Karpas-422 (cell line): ENCODE results near the gene GTSF1L. TPM values are rescaled to one million over a fixed set of nuclear protein-coding genes. Genes with fewer than 3 reads are reported as not detected.
A peak's percentile ranks its signal among the peaks of the same experiment; 100 is the strongest.

Experiments used
- DNase-seq: peaks from one replicate; pipeline ENCODE4 v3.0.0-alpha.2; 2015
- H2AFZ ChIP-seq: fragments of 200-600 bp; sonication (generic); 2 replicates; pipeline ENCODE4 v1.6.1; 2014; ENCODE audit warnings: antibody characterized with exemption, low read length, mixed read lengths
- H3K27ac ChIP-seq: fragments of 200-600 bp; sonication (generic); 2 replicates; pipeline ENCODE4 v1.5.1; 2014; ENCODE audit warnings: mild to moderate bottlenecking, low read length, moderate library complexity
- H3K27me3 ChIP-seq: fragments of 200-600 bp; sonication (generic); 2 replicates; pipeline ENCODE4 v1.6.1; 2014; ENCODE audit warnings: low read length, mixed read lengths
- H3K36me3 ChIP-seq: fragments of 200-600 bp; sonication (generic); 2 replicates; pipeline ENCODE4 v1.6.1; 2014; ENCODE audit warnings: low read length, mixed read lengths; ENCODE audit not compliant: insufficient read depth
- H3K4me1 ChIP-seq: fragments of 200-600 bp; sonication (generic); 2 replicates; pipeline ENCODE4 v1.6.1; 2014; ENCODE audit warnings: mild to moderate bottlenecking, low read length, mixed read lengths
- H3K4me2 ChIP-seq: fragments of 200-600 bp; sonication (generic); 2 replicates; pipeline ENCODE4 v1.6.1; 2014; ENCODE audit warnings: low read length, low read depth, mild to moderate bottlenecking; ENCODE audit not compliant: poor library complexity, severe bottlenecking
- H3K4me3 ChIP-seq: fragments of 200-600 bp; sonication (generic); 2 replicates; pipeline ENCODE4 v1.5.1; 2014; ENCODE audit warnings: mild to moderate bottlenecking, antibody characterized with exemption, low read length, mixed read lengths
- H3K79me2 ChIP-seq: fragments of 200-600 bp; sonication (generic); 2 replicates; pipeline ENCODE4 v1.6.1; 2014; ENCODE audit warnings: mild to moderate bottlenecking, low read length, mixed read lengths
- H3K9ac ChIP-seq: fragments of 200-600 bp; sonication (generic); 2 replicates; pipeline ENCODE4 v1.6.0; 2014; ENCODE audit warnings: low read length
- H3K9me2 ChIP-seq: fragments of 200-600 bp; sonication (generic), shearing (Covaris generic); replicated peaks from 2 replicates; pipeline ENCODE4 v1.6.0; 2014; ENCODE audit warnings: mild to moderate bottlenecking, low read length, moderate library complexity; ENCODE audit not compliant: insufficient read depth
- H3K9me3 ChIP-seq: fragments of 300-700, 200-600 bp; sonication (generic); 2 replicates; pipeline ENCODE4 v1.6.1; 2014; ENCODE audit warnings: low read length, mixed read lengths
- H4K20me1 ChIP-seq: fragments of 200-600 bp; sonication (generic); 2 replicates; pipeline ENCODE4 v1.6.1; 2014; ENCODE audit warnings: mild to moderate bottlenecking, antibody characterized with exemption, low read length, low read depth; ENCODE audit not compliant: insufficient read depth
- total RNA-seq: library from RNA; depleted of rRNA; stranded (reverse); fragments of >200 nt; shearing (Covaris generic); gene quantifications from 2 replicates; pipeline ENCODE4 v1.2.3, GENCODE V29; 2014; ENCODE audit warnings: low replicate concordance

GTSF1L gene
- total RNA-seq, 1 experiment from 2014 or later, result not detected

DNA sequence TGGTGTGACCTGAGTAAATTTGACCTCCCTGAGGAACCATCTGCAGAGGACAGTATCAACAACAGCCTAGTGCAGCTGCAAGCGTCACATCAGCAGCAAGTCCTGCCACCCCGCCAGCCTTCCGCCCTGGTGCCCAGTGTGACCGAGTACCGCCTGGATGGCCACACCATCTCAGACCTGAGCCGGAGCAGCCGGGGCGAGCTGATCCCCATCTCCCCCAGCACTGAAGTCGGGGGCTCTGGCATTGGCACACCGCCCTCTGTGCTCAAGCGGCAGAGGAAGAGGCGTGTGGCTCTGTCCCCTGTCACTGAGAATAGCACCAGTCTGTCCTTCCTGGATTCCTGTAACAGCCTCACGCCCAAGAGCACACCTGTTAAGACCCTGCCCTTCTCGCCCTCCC is 24.3 kb downstream of the GTSF1L start:
- Histone ChIP-seq H4K20me1 (no peaks in the 10 kb centered on the region), H3K9ac (no peak overlapping the region), H3K9me3 (no peaks in the 10 kb centered on the region), H3K27ac (no peak overlapping the region), H3K36me3 (peaks cover 45% of the 10 kb centered on the region), H3K4me2 (no peak overlapping the region), H3K27me3 (no peaks in the 10 kb centered on the region), H2AFZ (no peak overlapping the region), H3K9me2 (no peaks in the 10 kb centered on the region), H3K4me3 (no peak overlapping the region), H3K4me1 (no peaks in the 10 kb centered on the region), H3K79me2 (no peaks in the 10 kb centered on the region)
- DNase-seq, result no peak

DNA sequence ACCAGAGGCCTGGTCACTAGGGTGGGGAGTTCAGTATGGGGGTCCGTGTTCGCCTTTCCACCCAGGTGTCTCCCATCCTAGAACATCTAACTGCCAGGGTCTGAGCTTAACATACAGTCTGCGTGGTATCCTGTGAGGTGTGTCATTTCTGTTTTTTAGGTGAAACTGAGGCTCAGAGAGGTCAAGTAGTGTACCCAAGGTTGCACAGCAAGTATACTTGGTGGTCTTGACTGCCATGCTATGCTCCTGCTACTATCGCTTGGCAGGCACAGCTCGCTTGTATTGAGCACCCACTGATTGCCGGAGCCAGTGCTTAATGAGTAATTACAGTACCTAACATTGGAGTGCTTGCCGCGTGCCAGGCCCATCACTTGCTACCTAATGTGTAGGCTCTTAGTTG is 26.2 kb downstream of the GTSF1L start:
- Histone ChIP-seq H3K79me2 (no peaks in the 10 kb centered on the region), H3K27ac (no peak overlapping the region), H3K4me3 (no peak overlapping the region), H3K27me3 (no peaks in the 10 kb centered on the region), H3K4me1 (no peaks in the 10 kb centered on the region), H3K36me3 (peaks cover 39% of the 10 kb centered on the region), H3K9ac (no peak overlapping the region), H3K9me2 (no peaks in the 10 kb centered on the region), H4K20me1 (no peaks in the 10 kb centered on the region), H2AFZ (no peak overlapping the region), H3K9me3 (no peaks in the 10 kb centered on the region), H3K4me2 (no peak overlapping the region)
- no peak for DNase-seq

DNA sequence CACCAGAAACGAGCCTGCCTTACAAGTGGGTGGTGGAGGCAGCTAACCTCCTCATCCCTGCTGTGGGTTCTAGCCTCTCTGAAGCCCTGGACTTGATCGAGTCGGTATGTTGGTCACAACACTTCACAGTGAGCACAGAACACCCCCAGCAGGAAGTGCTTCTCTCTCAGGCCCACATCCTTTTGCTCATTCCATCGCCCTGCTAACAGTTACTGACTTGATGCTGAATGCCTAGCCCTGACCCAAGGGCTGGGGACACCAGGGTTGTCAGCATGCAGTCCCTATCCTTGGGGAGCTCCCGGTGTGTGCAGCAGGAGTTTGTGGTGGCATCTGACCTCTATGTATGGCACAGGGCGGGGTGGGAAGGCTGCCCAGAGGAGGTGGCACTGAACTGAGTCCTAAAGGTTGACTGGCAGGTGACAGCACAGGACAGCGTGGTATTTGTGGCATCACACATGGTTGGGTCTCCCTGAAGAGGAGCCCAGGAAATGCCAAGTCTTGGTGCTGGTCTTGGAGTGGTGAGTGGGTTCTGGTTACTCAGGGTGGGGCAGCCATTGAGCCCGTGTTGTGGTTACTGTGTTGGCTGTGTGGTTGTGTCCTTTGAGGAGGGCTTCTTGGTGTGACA is 26.7 kb downstream of the GTSF1L start:
- Histone ChIP-seq H3K36me3 (peaks cover 36% of the 10 kb centered on the region), H3K27ac (no peak overlapping the region)
- DNase-seq, result no peak

DNA sequence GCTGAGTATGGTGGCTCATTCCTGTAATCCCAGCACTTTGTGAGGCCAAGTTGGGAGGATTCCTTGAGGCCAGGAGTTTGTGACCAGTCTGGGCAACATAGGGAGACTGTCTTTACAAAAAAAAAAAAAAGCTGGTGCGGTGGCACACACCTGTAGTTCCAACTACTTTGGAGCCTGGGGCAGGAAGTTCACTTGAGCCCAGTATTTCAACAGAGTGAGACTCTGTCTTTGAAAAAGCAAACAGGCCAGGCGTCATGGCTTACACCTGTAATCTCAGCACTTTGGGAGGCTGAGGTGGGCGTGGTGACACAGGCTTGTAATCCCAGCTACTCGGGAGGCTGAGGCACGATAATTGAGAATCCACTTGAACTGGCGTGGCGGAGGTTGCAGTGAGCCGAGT is 31.2 kb downstream of the GTSF1L start:
- no peak for DNase-seq
- Histone ChIP-seq H3K9me3 (no peaks in the 10 kb centered on the region), H4K20me1 (0 out of 2 replicates have a peak, but pooled peaks cover 3% of the 10 kb centered on the region), H3K79me2 (peaks cover 7% of the 10 kb centered on the region), H3K4me2 (no peak overlapping the region), H3K27ac (no peak overlapping the region), H3K27me3 (no peaks in the 10 kb centered on the region), H3K36me3 (peaks cover 29% of the 10 kb centered on the region), H3K4me3 (no peak overlapping the region), H3K9ac (no peak overlapping the region), H3K9me2 (no peaks in the 10 kb centered on the region), H2AFZ (no peak overlapping the region), H3K4me1 (peaks cover 22% of the 10 kb centered on the region)

More for the DNA sequence above, 26.7 kb downstream of the GTSF1L start:
- no peaks in the 10 kb centered on the region for H3K27me3 ChIP-seq
- no peak overlapping the region for H3K4me3 ChIP-seq
- H3K9me3 ChIP-seq, result no peaks in the 10 kb centered on the region
- no peaks in the 10 kb centered on the region for H4K20me1 ChIP-seq
- H3K4me1 ChIP-seq, result no peaks in the 10 kb centered on the region
- H3K9me2 ChIP-seq, result no peaks in the 10 kb centered on the region
- H2AFZ ChIP-seq, result no peak overlapping the region
- H3K79me2 ChIP-seq, result no peaks in the 10 kb centered on the region
- H3K4me2 ChIP-seq, result no peak overlapping the region
- H3K9ac ChIP-seq, result no peak overlapping the region

DNA sequence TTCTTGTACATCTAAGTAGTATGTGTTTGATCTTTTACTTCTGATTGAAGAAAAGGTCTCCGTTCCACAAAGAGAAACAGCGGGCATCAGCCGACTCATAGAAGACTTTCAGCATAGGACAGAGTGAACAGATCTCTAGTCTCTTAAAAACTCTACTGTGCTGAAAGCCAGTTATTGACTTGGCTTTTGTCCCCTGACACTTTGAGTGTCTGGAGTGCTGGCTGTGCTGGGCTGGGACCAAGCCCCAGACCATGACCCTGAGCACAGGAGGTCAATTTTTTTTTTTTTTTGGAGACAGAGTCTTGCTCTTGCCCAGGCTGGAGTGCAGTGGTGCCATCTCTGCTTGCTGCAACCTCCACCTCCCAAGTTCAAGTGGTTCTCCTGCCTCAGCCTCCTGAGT is 32.0 kb downstream of the GTSF1L start:
- peaks cover 25% of the 10 kb centered on the region for H3K36me3 ChIP-seq
- H3K4me1 ChIP-seq, result peaks cover 22% of the 10 kb centered on the region
- no peak overlapping the region for H2AFZ ChIP-seq
- H4K20me1 ChIP-seq, result 0 out of 2 replicates have a peak, but pooled peaks cover 3% of the 10 kb centered on the region
- no peaks in the 10 kb centered on the region for H3K9me3 ChIP-seq
- H3K27me3 ChIP-seq, result no peaks in the 10 kb centered on the region
- no peak overlapping the region for H3K4me3 ChIP-seq
- H3K9ac ChIP-seq, result no peak overlapping the region
- H3K9me2 ChIP-seq, result no peaks in the 10 kb centered on the region
- H3K27ac ChIP-seq, result no peak overlapping the region
- DNase-seq, result no peak
- H3K79me2 ChIP-seq, result peaks cover 8% of the 10 kb centered on the region
- H3K4me2 ChIP-seq, result no peak overlapping the region

DNA sequence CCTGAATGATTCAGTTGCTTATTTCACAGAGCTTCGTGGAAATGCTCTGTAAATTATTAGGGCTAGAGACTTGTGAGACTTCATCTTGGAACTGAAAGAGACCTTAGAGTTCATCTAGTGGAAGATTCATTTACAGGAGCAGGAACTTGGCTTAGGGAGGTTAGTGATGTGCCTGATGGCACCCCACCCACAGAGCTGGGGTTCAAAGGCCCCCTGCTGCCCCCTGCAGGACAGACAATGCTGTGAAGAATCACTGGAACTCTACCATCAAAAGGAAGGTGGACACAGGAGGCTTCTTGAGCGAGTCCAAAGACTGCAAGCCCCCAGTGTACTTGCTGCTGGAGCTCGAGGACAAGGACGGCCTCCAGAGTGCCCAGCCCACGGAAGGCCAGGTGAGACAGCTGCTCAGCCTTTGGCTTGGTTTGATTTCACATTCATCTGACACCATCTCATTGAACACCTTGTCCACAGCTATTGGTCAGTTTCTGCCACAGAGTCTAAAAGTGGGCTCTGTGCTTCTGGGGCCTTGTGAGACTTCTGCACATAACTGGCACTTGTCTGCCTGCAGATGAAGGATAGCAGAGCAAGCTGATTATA is 34.8 kb downstream of the GTSF1L start:
- H2AFZ ChIP-seq, result no peak overlapping the region
- peaks cover 22% of the 10 kb centered on the region for H3K4me1 ChIP-seq
- H3K79me2 ChIP-seq, result peaks cover 8% of the 10 kb centered on the region
- no peaks in the 10 kb centered on the region for H3K27me3 ChIP-seq
- 0 out of 2 replicates have a peak, but pooled peaks cover 3% of the 10 kb centered on the region for H4K20me1 ChIP-seq
- peaks cover 21% of the 10 kb centered on the region; the same call in 1 of the 2 replicates for H3K36me3 ChIP-seq
- H3K9me3 ChIP-seq, result no peaks in the 10 kb centered on the region
- DNase-seq, result peak; percentile 87
- no peaks in the 10 kb centered on the region for H3K9me2 ChIP-seq
- H3K4me2 ChIP-seq, result no peak overlapping the region
- H3K4me3 ChIP-seq, result no peak overlapping the region
- no peak overlapping the region for H3K9ac ChIP-seq
- H3K27ac ChIP-seq, result peak overlapping the region; percentile 43; the same call in 1 of the 2 replicates

DNA sequence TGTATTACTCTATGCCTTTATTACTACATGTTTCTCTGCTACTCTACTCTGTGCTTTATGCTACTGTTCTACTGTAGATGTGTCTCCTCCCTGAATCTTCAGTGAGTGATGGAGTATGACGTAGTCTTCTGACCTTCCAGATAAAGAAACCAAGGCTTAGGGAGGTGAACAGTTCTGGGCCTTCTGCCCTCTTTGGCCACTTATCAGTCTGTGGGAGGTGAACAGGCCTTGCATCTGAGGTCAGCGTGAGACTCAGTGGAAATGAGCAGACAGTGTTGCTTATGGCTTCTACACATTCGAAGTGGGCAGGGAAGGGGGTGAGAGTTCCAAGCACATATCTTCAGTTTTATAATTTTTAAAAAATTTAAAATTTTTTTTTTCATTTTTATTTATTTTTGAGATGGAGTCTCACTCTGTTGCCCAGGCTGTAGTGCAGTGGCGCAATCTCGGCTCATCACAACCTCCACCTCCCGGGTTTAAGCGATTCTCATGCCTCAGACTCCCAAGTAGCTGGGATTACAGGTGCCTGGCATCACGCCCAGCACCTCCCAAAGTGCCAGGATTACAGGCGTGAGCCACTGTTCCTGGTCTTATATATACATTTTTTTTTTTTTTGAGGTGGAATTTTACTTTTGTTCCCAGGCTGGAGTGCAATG is 35.7 kb downstream of the GTSF1L start:
- Histone ChIP-seq H3K4me1 (peaks cover 22% of the 10 kb centered on the region), H4K20me1 (0 out of 2 replicates have a peak, but pooled peaks cover 3% of the 10 kb centered on the region), H3K9me2 (no peaks in the 10 kb centered on the region), H3K9ac (no peak overlapping the region), H3K27me3 (no peaks in the 10 kb centered on the region), H3K36me3 (peaks cover 25% of the 10 kb centered on the region), H3K4me2 (no peak overlapping the region), H3K27ac (no peak overlapping the region), H2AFZ (no peak overlapping the region), H3K9me3 (no peaks in the 10 kb centered on the region), H3K4me3 (no peak overlapping the region), H3K79me2 (peaks cover 8% of the 10 kb centered on the region)
- DNase-seq, result no peak

DNA sequence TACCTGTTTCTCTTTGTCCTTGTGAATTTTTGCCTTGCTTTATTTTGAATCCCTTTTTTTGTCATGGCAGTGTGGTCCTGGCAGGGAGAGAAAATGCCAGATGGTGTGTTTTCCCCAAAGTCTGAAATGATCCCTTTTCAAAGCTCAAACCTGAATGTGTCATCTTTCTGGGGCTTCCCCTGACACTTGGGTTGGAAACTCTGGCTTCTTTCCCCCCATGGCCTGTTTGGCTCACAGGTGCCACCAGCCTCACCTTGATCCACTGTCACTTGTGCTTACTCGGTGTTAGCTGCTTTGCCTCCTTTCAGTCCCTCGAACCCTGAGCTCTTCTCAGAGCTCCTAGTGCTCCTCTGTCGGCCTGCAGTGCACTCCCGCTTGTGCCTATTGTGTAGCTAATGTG is 37.6 kb downstream of the GTSF1L start:
- Histone ChIP-seq H3K9ac (no peak overlapping the region), H3K9me3 (no peaks in the 10 kb centered on the region), H3K4me1 (peaks cover 22% of the 10 kb centered on the region), H4K20me1 (no peaks in the 10 kb centered on the region), H2AFZ (no peak overlapping the region), H3K9me2 (no peaks in the 10 kb centered on the region), H3K27me3 (no peaks in the 10 kb centered on the region), H3K4me2 (no peak overlapping the region), H3K79me2 (peaks cover 5% of the 10 kb centered on the region; the same call in 1 of the 2 replicates), H3K36me3 (peaks cover 17% of the 10 kb centered on the region), H3K27ac (no peak overlapping the region), H3K4me3 (no peak overlapping the region)
- DNase-seq, result no peak
